Measurements from ENCODE around the gene OR52E8.

Gene OR52E8

DNA sequence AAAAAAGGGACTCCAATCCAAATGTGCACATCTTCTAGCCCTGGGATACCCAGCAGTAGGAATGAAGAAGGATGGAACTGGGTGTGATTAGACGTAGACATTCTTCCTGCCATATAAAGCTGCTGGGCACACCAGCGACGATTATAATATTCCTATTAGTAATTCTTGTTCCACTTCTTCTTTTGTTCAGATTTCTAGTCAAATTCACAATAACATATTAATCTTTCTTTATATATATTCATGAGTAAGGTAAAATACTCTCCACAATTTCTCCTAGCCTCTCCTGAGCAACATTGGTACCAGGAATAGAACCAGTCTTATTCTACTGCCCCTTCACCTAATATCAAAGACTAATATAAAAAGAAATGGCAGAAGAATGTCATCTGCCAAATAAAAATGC, at the start of gene OR52E8:
OR52E8 (minus strand) TSS at position 101 of the 400 bp plus-strand sequence; CDS start at position 101, 0 bp downstream.
- DNase-seq (ENCODE audit: low spot score), result no peak

DNA sequence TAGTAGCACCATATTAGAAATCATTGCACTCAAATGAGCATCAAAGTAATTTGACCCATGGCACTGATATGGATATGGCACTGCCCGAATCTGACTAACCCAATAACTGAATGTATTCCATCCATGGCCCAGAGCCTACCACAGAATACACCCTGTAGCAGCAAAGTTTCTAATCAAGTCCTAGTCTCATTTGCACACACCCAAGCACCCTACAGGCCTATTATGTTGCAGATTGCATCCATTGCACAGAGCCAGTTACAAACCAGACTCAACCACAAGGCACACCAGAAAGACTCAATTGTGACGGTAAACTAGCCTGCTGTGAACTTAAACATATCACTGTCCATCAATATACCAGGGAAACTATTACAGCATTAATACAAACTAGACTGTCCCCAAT, 42.0 kb upstream of the OR52E8 start:
- no peak for DNase-seq (ENCODE audit: low spot score)

DNA sequence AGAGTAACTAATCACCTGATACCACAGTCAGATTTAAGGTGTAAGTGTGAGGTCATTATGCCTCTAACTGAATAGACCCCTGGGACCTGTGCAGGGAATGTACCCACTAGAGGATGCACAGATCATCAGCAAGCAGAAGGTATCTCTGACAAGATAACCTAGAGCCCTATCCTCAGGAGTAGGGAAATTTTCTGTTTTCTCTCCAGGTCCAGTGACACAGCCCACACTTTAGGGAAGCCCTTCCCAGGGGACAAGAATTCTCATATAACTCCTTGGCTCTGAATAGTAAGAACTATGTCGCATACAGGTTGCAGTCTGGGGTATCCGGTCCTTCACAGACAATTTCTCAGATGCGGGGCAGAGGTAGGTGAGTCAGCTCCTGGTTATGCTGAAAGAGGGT, 35.4 kb upstream of the OR52E8 start, which contains the start of gene OR52E5:
OR52E5 (plus strand) TSS at position 301 of the 400 bp plus-strand sequence. CDS start 7,569 bp downstream, outside the sequence.
- no peak for DNase-seq (ENCODE audit: low spot score)

DNA sequence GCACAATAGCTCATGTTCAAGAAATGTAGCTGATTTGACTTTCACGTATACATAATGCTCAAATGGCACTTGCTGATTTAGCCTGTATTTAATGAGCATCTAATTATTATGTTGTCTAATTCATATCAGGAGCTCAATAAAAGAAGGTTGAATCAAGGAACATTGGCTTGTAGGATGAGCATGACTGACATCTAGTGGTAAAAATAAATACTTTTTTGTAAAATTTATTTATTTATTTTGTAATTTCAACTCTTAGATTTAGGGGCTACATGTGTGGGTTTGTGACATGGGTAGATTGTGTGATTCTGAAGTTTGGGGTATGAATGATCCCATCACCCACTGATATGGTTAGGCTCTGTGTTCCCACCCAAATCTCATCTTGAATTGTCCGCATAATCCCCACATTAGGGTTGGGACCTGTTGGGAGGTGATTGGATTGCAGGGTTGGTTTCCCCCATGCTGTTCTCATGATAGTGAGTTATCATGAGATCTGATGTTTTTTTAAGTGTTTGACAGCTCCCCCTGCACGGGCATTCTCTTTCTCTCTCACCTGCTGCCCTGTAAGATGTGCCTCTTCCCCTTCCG, 33.8 kb upstream of the OR52E8 start:
- DNase-seq (ENCODE audit: low spot score), result peak; percentile 4

DNA sequence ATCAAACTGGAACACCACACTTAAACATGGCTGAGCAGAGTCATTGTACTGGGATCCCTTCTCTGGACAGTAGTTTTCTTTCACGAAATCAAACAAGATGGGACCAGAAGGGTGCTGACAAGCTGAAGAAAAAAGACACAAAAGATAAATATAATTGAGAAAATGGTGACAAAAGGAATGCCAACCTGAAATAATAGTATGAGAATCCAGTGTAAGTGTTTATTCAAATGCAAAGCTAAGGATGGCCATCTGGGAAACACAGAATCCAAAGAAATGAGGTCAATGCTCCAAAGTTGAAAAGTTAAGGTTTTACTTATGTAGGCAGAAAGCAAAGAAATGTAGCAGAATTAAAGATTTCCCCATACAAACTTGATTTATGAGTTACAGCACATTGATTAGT, 30.2 kb upstream of the OR52E8 start:
- DNase-seq (ENCODE audit: low spot score), result no peak

DNA sequence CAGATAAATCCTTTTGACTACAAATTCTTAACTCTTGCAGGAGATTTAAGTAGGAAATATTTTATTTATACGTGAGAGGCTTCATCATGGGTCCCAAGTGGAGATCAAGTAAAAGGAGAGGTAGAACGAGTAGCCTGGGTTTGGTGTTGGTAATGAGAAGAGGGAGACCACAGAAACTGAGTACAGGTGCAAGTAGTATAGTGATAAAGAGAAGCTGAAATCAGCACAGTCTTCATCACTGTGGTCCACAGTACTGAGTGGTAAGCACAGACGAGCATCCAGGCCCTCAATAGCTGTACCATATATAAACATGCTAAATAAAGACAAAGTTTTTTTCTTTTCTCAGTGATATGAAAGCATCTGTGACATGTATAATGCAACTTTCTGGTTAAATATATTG, 29.7 kb upstream of the OR52E8 start:
- DNase-seq (ENCODE audit: low spot score), result no peak

DNA sequence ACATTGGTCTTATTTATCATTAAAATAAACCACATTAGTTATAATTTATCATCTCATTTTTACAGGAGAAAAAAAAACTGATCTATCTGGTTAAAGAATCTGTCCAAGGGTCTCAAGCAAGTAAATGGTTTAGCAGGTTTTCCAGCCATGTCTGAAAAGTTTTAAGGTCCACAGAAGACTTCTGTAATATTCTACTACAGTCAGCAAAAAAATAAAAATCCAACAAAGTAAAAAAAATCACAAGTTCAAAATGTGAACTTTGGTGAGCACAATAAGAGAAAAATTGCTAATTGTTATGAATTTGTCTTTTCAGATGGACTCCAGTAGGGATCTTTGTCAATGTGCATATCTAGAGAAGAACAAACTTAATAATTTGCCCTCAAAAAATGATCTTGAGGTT, 24.3 kb upstream of the OR52E8 start:
- DNase-seq (ENCODE audit: low spot score), result no peak

DNA sequence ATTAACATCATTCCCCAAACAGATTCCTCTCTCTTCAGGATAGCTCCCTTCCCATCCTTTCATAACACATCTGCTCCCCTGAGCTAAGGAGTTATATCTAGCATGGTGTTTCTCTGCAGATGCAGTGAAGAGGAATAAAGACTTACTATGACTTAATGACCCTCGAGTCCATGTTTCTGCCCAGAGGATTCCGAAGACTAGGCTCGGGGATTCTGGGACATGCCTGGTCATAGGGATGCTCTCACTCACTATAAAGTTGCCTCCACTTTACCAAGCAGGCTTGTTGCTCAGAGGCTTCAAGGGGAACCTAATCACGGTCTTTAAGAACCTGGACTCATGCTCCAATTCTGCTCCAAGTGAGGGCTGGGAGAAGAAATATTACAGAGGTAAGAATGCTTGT, 22.8 kb upstream of the OR52E8 start, which contains the start of gene OR52E4:
OR52E4 (plus strand) TSS at position 301 of the 400 bp plus-strand sequence. CDS start 3,664 bp downstream, outside the sequence.
- DNase-seq (ENCODE audit: low spot score), result no peak

DNA sequence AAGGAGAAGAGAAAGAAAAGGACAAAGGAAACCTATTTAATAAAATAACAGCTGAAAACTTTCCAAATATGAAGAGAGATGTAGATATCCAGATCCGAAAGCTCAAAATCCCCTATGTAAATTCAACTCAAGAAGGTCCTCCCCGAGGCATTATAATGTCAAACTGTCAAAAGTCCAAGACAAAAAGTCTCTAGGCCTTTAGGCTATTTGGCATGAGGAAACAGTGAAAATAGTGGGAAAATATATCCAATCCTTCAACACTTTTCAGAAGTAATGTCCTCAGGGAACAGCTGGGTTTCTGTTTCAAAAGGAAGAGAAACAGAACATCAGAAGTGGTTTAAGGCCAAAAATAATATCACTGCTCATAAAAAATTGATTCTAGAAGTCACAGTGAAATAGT, 21.1 kb upstream of the OR52E8 start:
- no peak for DNase-seq (ENCODE audit: low spot score)

DNA sequence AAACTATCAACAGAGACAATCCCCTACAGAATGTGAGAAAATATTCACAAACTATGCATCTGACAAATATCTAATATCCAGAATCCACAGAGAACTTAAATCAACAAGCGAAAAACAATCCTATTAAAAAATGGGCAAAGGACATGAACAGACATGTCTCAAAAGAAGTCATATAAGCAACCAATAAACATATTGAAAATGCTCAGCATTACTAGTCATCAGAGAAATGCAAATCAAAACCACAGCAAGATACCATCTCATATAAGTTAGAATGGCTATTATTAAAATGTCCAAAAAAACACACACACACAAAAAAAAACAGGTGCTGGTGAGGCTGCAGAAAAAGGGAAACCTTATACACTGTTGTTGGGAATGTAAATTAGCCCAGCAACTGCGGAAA, 8.3 kb upstream of the OR52E8 start:
- no peak for DNase-seq (ENCODE audit: low spot score)

DNA sequence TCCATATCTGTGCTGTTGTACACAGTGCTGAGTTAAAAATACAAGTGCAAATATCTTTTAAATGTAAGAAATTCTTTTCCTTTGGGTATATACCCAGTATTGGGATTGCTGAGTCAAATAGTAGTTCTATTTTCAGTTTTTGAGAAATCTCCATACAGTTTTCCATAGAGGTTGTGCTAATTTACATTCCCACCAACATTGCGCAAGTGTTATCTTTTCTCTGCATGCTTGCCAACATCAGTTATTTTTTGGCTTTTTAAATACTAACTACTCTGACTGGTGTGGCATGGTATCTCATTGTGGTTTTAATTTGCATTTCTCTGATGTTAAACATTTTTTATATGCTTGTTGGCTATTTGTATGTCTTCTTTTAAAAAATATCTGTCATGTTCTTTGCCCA, 6.5 kb downstream of the OR52E8 start:
- DNase-seq (ENCODE audit: low spot score), result no peak

DNA sequence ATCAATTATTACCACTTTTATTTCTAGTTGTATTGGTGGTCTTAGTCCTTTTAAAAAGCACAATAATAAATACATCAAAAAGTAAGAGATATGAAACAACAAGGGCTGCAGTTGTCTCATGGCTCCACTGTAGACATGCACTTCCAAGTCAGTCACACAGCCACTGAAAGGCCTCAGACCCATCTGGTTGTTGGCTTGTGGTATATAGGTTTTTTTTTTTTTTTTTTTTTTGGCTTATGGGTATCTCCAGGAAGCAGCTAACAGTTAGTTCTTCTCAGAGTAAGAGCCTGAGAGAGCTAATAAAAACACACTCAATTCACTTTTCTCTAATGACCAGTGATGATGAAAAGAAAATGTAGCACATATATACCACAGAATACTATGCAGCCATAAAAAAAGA, 9.8 kb downstream of the OR52E8 start:
- no peak for DNase-seq (ENCODE audit: low spot score)

DNA sequence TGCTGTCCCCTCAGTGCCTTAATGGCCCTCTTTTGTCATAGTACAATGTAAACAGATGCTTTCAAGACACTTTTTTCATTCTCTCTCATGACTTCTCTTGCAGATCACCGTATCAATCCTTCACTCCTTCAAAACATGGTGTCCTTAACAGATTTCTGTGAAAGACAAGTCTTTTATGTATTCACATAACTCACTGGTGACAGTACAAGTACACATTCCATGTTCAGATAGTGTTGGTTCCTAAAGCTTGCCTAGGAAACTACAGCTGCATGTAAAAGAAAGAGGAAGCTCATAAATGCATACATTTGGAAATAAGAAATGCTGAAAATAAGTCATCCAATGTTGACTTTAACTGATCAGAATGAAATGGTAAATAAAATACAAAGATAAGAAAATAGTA, 10.8 kb downstream of the OR52E8 start:
- no peak for DNase-seq (ENCODE audit: low spot score)

DNA sequence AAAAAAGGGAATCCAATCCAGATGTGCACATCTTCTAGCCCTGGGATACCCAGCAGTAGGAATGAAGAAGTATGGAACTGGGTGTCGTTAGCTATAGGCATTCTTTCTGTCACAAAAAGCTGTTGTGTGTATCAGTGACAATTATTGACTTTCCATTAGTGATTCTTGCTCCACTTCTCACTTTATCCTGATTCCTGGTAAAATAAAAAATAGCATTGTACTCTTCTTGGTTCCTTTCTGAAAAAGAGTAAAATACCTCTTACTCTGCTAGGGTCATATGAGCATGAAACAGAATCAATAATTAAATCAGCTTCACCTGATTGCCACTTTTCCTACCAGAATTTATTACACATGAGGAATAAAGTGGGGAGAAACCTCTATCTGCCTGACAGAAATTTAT, 15.7 kb downstream of the OR52E8 start, which contains the start of gene OR52E6:
OR52E6 (minus strand) TSS at position 101 of the 400 bp plus-strand sequence; CDS start at position 101, 0 bp downstream.
- DNase-seq (ENCODE audit: low spot score), result no peak

DNA sequence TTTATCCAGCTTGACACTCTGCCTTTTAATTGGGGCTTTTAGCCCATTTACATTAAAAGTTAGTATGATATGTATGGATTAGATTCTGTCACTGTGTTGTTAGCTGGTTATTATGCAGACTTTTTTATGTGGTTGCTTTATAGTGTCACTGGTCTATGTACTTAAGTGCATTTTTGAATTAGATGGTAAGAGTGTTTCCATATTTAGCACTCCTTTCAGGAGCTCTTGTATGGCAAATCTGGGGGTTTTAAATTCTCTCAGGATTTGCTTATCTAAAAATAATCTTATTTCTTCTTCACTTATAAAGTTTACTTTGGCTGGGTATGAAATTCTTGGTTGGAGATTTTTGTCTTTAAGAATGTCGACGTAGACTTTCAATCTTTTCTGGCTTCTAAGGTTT, 19.8 kb downstream of the OR52E8 start:
- DNase-seq (ENCODE audit: low spot score), result no peak

DNA sequence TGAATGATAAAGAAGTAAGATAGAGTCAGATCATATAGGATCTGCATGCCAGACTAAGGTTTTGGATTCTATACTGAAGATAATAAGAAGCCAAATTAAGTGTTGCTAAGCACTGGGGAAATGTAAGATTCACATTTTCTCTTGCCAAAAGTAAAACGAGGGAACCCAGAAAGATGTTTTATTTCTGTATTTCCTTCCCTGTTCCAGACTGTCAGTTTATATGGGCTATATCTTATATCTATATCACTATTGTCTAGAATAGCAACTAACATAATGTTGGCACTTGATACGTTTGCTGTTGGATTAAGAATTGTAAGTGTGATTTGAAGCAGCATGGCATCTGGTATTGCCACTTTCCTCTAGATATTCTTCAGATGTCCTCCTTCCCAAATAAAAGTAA, 24.0 kb downstream of the OR52E8 start:
- no peak for DNase-seq (ENCODE audit: low spot score)

DNA sequence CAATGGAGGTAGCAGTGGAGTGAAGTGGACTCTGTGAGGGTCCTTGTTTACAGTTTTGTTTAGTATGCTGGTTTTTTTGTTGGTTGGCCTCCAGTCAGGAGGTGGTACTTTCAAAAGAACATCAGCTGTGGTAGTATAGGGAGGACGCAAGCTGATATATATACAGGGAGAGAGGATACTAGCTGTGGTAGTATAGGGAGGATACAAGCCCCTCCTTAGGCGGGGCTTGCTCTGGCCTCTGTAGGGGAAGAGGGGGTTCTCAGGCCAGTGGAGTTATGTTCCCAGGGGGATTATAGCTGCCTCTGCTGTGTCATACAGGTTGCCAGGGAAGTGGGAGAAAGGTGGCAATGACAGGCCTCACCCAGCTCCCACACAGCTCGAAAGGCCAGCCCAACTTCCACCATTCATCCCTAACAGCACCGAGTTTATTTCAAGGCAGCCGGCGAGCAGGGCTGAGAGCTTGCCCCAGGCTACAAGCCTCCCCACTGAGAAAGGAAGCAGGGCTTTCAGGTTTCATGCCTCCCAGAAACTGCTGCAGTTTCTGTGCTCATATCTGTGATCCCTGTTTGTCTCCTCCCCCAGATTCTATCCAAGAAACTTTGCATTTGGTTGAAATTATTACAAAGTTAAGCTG, 26.2 kb downstream of the OR52E8 start:
- DNase-seq (ENCODE audit: low spot score), result no peak

DNA sequence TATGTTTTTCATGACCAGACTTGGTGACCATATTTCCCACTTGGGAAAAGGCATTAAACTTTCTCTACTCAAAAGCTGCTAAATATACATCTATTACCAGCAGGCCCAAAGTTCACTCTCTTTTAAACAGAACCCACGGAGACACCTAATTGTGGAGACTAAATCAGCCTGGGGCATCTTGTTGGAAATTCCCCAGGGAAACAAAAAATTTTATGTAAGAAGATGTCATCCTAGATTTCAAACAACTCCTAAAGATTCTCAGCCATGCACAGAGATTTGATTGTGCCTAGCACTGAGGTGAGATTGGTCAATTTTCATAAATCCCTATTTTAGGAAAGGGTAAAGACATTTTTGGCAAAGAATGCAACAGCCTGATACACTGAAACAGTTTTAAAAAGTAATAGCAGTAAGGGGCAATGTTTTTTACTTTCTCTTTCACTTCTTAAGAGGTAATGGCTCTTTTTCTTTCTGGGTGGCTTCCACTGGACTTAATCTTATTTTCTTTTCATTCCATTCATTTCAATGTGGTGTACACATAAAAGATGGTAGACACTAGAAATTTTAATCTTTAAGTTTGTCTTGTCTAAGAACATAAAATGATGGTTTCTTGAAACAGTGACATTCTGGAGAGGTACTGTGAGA, 39.1 kb downstream of the OR52E8 start:
- no peak for DNase-seq (ENCODE audit: low spot score)

DNA sequence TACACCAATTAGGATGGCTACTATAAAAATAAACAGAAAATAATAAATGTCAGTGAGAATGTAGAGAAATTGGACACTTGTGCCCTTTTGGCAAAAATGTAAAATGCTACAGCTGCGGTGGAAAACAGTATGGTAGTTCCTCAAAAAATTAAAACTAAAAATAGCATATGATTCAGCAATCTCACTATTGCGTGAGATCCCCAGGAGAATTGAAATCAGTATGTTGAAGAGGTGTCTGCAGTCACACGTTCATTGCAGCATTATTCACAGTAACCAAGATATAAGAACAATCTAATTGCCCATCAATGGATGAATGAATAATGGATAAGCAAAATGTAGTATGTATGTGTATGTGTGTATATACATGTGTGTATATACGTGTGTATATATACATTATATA, 42.0 kb downstream of the OR52E8 start:
- no peak for DNase-seq (ENCODE audit: low spot score)

DNA sequence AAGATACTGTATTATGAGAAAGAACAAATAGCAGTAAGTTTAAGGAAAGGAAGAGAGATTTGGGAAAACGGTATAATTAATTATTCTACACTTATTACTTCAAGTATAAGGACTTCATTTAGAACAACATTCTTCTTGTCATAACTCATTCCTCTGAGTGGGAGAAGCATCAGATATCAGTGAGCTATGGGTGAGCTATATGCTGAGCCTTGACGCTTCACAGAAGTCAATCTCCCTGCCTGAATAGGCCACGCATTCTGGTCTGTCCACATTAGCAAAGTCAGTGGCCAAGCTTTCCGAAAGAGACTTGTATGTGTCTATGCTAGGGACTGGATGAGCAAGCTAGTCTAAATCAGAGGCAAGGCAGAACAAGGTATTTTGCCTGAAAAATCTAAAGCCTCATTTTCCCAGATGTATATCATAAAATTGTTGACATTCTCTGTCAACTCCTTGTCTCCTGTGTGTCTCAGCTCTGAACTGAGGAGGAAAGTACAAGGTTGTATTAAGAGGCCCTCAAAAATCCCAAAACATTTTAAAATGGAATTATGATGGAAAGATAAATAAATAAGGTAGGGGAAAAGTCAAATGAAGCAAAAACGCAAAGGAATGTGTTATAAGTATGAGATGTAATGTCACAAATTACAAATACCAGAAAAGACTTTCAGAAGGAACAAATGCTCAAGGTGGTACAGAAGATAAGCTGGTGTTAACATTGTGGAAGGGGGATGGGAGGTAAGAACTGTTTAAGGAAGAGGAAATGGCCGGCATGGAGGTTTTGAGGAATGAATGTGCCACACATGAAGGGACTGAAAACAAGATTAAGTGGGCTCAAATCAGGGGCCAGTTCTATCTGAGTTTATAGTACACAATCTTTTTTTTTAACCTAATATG, 47.3 kb downstream of the OR52E8 start:
- DNase-seq (ENCODE audit: low spot score), result no peak

DNA sequence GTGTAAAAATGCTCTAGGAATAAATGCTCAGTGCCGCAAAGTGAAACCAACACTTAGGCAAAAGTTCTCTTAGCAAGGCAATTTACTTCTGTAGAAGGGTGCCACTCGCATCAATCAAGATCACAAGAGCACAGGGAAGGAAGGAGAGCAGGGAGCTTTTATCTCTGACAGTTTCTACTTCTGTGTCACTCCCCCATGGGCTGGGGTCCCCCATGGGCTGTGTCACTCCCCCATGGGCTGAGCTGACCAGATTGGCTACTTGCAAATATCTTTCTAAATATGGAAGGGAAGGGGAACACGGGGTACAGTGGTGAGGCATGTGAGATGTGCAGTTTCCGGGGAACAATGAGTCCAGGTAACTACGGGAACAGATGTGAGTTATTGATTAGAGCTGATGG, 48.4 kb downstream of the OR52E8 start:
- DNase-seq (ENCODE audit: low spot score), result no peak

DNA sequence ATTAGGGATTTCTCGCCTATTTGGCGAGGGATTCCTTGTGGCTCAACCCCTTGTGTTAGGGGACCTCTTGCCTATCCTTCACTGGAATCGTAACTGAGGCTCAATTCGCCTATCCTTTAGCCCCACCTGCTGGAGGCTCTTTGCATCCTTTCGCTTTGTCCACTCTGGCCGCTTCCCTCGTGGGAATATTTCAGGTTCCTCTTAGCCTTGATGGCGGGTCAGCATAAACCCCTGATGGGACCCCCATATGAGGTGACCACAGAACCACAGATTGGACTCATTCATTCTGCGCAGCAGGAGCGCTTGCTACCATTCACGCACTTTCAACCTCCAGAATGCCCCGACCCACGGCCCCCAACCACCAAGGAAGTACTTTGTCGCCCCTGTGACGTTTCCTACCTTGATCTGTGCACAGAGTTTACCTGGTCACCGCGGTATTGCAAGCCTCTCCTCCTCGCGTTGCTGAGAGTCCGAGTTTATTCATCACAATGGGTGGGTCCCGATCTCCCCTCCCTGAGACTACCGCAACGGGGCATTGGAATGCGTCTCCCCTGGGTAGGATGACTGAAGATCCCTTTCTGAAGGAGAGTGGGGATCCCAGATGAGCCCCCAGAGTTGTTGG, 48.9 kb downstream of the OR52E8 start, which contains the start of gene OR52N2:
OR52N2 (plus strand) TSS at position 425 of the 622 bp plus-strand sequence. CDS start 11,412 bp downstream, outside the sequence.
- DNase-seq (ENCODE audit: low spot score), result peak; percentile 63
